C1 segment of cervical spinal cord (tissue), 14 donors: Measurements from ENCODE around the gene ZNF385A.

ENCODE experiments used
- DNase-seq, 14 donors: peaks; one replicate each; lab custom pipeline; 2025; lab: John Stamatoyannopoulos, UW

Gene ZNF385A, protein sequence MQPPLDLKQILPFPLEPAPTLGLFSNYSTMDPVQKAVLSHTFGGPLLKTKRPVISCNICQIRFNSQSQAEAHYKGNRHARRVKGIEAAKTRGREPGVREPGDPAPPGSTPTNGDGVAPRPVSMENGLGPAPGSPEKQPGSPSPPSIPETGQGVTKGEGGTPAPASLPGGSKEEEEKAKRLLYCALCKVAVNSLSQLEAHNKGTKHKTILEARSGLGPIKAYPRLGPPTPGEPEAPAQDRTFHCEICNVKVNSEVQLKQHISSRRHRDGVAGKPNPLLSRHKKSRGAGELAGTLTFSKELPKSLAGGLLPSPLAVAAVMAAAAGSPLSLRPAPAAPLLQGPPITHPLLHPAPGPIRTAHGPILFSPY

DNA sequence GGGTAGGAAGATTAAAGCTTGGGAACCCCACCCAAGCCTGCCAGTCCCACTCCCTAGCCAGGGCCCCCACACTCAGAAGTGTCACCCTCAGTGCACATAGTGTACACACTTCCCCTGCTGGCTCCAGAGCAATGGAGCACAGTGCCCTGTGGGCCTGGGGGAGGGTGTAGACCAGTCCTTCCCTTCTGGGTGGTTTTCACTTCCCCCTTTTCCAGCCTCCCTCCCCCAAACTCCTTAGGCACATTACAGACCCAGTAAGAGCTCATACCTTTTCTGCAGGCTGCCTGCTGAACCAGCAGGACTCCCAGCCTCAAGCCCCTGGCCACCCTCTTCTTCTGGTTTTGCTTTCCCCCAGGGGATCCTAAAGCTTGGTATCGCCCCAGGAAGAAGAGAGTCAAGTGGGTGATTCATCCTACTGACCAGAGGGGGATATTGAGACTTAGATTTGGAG, at the start of gene ZNF385A:
Gene ZNF385A, minus strand, starts transcription at position 143 of the 451 bp plus-strand sequence. CDS start 219 bp downstream, outside the sequence.
- peak in 9 of 14 donors; percentile 19 to 64 (median 43) for DNase-seq

DNA sequence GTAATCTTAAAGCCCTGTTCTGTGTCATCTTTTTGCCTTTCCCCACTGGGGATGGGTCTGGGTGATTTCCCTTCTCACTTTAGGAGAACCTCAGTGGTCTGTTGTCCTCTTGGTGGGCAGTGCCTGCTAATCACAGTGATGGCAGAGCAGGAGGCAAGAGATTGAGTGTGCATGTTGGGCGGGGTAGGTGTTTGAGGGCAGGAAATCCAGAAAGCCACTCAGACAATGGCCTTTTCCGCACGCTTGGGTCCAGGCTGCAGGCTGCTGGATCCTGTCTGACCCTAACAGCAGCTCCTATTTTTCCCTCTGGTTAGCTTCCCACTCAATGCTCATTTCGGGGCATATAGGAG, 48.3 kb upstream of the ZNF385A start:
- DNase-seq = no peak

DNA sequence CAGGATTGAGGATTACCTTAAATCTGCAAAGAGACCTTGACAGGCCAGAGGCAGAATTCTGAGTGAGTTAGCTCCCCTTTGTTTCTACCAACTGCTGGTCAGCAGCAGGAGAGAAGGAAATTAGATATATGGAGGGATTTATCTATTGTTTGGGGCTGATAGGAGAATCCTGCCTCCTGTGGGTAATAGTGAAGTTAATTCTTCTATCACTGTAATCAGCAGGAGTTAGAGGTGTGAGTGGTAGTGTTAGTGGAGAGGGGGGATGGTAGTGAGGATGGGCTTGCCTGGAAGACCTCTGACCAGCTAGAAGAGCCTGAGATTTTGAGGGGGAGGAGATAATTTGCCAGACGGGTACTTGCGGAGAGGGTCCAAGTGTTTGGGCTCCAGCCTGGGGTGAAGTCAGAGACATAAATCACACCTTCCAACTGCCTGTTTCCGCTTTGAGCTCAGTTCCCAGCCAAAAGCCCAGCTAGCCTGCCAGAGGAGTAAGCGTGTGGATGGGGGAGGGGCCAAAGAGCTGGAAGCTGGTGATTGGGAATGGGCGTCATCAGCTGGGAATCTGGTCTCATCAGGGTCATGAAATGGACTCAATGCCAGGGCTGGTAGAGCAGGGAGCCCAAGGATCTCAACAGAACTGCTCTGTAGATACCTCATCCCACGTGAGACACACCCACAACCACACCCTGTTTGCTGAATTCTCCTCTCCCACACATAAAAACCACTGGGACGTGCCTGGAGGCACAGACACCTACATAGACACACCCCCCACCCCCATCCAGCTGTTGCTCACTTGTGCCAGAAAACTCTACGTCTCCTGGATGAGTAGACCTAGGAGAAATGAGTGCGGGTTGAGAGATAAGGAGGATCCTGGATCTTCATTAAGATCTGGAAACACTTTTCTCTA, 47.6 kb upstream of the ZNF385A start:
- peak in 1 of 14 donors; percentile 26 for DNase-seq

DNA sequence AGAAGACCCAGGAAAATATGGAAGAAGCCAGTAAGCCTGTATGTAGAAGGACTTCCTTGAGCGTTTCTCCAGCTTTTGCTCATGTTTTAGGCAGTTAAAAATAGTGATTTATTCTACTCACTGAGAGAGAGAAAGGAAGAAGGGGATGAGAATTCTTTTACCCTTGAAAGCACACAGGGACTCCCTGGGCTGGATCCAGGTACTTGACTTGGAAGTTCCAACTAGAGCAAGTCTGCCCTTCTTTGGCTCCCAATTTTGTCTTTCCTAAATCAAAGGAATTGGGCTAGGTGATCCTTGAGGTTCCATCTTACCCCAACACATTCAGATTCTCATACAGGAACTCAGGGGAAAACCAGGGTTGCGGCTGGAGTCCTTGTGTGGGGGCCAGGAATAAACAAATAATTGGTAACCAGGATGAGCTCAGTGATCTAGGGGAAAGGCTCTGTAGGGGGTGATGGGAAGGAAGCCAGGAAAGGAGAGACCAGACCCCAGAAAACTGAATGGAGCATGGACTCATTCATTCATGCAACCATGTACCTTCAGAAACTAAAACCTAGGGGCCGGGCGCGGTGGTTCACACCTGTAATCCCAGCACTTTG, 46.0 kb upstream of the ZNF385A start:
- DNase-seq = no peak

DNA sequence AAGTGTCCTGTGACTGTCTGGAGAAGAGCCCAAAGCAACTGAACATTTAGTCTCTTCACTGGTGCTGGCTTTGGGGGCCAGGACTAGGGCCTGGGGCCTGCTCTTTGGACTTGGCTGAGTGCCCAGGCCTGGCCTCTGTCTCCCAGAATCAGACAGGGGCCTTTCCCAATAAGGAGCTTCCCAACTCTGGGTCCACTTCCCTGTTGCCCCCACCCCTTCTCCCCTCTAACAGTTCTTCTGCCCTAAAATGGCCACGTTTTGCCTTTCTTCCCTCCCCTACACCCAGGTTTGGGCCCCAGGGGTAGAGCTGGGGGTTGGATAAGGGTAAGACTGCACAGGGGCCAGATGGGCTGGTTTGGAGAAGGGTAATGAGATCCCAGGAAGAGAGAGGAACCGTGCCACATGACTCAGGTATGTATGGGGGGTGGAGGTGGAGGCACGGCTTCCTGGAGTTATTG, 44.5 kb upstream of the ZNF385A start:
- no peak for DNase-seq

DNA sequence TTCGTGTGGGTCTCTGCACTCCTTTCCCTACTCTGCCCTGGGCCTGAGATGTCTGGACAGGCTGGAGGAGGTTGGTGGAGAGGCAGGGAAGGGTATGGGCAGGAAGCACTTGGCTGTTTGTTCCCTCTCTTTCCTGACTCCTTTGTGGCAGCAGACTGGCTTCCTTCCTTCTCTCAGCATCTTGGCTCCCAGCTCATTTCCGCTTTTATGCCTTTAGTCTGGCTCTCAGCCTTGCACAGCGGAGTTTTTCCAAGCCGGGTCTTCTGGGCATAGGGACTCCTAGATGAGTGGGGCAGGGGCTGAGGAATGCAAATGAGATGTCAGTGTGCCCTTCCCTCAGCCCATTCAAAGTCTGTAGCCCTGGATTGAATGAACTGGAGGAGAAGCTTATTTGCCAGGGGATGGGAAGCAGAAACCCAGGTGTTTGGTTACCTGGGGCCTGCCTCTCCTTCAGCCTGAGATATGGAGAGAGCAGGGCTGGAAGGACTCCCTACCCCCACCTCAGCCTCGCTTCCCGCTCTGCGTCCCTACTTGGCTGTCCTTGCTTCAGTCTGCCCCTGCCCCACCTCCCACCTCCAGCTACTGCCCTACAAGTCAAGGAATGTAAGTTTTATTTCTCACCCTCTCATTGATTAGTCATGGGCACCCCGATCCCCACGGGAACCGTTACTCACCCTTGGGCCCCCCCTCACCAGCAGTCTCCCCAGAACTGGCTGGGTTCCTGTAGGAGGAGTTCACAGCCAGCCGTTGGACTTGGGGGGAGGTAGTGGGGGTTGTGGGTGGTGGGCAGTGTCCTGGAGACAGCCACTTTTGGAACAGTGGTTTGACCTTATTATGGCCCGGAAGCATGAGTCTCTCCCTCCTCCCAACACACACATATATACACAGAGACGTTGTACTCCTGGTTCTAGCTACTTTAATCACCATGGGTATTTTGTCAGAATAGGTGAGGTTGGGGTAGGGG, 43.8 kb upstream of the ZNF385A start:
- peak in 1 of 14 donors; percentile 25 for DNase-seq

DNA sequence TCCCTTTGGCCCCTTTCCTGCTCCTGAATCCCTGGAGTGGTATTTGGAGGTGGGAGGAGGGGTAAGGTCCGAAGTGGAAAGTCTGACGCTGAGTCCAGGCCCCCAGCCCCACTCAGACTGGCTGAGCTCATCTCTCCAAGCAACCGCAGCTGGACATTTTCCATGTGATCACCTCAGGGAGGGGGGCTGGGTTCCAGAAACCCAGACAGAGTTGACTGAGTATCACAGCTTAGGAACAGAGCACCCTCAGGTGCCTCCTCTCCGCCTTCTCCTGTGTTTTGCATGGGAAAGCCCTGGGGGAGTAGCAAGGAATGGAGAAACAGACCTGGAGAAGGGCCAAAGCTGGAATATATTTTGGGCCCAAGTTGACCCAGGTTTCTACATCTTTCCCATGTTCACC, 42.6 kb upstream of the ZNF385A start:
- DNase-seq = no peak

DNA sequence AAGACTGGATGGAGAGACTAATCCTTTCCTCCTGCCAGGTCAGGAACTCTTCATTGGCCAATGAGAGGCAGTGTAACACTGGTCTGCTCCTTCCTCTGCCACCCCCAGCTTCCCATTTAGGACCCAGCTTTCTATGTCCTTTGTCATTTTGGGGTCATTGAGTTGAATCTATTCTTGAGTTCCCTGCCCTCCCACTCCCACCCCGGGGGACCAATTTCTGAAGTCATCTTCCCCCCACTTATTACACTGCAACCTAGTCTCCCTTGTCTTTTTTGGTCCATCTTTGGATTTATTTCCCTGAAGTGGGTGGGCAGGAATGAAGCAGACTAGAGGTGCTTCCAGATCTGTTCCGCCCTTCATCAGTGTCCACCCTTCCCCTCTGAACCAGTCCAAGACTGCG, 42.2 kb upstream of the ZNF385A start:
- DNase-seq = no peak

DNA sequence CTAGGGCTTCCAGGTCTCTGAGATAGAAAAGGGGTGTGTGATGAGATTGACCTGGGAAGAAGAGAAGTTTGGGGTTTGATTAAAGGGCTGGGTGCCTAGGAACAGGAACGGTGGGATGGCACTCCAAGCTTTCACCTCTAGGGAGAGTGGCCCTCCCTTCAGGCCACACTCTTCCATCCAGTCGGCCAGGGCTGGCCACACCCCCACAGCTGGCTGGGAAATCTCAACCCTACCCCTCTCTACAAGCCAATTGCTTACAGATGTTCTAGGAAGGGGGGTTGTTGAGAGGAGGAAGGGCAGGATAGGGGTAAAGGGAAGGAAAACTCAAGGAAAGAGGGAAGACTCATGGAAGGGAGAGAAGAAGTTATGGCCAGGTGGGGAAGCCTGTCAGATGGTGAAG, 41.2 kb upstream of the ZNF385A start:
- DNase-seq = no peak

DNA sequence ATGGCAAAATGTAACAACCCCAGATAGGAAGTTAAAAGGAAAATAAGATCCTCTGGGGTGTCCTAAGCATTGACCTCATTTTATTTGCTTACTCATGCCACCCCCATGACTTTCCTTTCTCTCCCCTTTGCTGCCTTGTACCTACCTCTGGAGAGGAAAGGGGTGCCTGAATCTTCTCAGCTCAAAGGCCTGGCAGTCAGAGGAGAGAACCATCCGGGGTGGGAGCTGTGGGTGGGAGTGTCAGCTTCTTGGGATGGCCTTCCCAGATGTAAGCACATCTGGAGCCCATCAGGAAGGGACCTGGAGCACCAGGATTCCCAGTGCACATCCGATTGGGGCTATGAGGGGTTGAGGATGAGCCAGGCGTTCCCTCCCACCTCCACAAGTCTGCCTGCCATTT, 39.7 kb upstream of the ZNF385A start:
- DNase-seq = no peak

DNA sequence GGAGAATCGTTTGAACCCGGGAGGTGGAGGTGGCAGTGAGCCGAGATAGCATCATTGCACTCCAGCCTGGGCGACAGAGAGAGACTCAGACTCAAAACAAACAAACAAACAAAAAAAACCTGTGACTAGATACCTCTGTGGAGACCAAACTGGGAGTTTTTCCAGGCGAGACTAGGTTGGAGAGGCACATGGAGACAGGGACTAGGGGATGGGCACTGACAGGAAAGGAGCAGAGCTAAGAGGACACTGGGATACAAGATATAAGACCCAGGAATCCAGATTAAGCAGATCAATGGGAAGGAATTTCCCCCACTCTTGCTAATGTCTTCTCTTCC, 39.2 kb upstream of the ZNF385A start:
- no peak for DNase-seq

DNA sequence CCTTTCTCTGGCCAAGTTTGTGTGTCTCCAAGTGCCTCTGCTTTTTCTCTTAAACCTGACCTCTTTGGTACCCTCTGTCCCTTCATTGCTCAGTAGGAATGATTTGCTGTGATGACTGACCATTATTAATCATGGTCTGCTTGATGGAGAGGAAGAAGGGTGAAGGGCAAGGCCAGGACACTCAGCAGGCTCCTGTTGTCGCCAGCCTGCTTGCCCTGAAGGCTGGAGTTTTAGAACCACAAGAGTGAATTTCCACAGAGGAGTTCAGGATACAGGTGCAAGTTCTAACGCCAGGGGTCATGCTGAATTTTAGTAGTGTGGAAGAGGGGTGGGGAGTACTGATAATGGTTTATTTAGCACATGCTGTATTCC, 37.3 kb upstream of the ZNF385A start:
- no peak for DNase-seq

DNA sequence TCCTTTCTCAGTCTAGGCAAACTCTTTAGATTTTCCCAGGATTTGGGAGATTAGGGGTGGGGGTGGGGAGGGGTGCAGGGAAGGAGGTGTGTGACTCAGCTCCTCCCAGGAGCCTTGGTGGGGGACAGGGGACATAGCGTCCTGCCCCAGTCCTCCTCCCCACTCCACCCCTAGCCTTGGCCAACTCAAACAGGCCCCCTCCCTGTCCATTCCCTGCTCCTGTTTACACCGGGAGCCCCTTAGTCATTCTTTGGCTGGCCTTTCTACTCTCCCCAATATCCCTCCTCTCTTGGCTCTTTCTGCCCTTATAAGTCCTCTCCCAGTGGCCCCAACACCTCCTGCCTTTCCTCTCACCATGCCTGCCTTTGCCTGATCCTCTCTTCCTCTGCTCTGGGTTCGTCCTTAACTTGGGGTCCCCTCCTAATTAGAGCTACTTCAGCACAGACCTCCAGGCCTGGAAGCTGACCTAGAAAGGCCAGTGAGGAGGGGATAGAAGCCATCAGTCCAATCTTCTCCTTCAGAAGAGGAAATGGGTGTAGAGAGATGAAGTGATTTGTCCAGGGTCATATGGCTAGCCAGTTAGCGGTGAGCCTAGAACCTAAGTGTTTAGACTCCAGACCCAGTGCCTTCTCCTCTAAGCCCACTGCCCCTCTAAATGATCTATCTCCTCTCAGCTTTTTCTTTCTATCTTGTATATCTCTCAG, 36.8 kb upstream of the ZNF385A start:
- DNase-seq = no peak

DNA sequence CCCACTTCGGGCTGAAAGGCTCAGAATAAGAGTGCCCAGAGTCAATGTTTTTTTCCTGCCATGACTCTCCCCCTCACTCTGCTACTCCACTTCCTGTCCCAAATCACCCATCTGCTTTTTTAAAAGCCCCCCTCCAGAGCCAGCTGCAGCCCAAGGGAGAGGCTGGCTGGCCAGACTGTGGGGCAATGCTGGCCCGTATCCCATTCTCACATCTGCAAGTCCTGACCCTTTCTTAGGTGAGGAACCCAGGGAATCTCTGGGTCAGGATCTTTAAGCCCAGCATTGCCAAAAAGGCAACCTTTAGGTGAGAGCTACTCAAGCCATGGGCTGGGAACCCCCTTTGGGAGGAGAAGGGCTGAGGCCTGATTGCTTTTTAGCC, 36.2 kb upstream of the ZNF385A start:
- no peak for DNase-seq

DNA sequence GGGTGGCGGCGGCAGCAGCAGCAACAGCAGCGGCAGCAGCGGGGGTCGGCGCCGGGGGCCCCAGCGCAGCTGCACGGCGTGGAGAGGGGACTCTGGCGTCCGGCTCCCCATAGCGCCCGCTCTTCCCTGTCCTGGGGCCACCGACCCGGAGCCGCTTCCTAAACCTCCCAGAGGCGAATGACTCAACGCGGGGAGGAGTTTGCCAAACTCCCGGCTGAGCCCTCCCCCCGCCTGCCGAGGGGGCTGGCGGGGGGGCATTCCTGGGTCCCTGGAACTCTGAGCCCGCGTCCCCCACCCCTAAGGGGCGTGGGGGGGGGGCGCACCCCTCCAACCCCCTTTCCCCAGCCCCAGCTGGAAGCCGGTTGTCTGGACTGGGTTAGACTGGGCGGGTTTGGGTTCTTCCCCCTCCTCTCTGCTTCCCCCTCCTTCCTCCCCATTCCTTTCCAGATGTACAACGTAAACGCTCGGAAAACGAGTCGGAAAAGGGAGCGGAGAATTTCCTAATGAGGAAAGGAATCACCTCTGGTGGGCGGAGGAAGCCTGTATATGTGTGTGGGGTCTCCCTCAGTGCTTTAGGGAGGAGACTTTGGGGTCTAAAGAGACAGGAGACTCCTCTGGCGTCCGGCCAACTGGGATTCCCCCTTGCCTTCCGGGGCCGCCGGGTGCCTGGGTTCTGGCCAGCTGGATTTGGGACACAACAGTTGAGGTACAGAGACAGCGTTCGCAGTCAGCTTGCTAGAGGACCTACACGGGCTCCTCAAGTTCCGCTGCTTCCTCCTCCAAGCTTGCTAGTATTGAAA, 34.8 kb upstream of the ZNF385A start, which contains the start of gene ITGA5:
Gene ITGA5, minus strand, starts transcription at position 179 of the 800 bp plus-strand sequence. Its CDS starts 68 bp downstream, at position 111.
- peak in 5 of 14 donors; percentile 11 to 61 (median 37) for DNase-seq

DNA sequence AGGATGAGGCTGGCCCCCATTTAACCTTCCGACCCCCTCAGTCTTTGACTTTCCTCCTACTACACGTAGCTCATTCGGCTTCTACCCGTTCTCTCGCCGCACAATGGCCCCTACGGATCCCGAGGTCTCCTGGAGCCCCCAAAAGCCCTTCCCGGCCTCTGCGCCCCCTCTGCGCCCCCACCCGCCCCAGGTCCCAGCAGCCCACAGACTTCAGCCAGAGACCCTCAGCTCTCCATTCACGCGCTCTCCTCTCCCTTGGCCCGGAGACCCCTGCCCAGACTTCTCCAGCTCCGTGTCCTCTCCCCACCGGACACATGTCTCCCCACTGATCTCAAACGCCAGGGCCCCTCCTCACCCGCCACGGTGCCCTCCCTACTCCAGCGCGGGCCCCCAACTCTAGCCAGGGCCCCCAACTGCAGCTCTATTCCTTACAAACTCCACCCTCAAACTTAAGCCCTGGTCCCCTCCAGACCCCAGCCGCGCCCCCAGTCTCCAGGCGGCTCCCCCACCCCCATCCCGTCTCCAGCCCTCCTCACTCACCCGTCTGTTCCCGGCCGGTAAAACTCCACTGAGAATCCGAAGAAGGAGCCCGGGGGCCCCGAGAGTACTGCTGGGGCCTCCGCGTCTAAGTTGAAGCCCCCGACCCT, 34.0 kb upstream of the ZNF385A start:
- DNase-seq = no peak

DNA sequence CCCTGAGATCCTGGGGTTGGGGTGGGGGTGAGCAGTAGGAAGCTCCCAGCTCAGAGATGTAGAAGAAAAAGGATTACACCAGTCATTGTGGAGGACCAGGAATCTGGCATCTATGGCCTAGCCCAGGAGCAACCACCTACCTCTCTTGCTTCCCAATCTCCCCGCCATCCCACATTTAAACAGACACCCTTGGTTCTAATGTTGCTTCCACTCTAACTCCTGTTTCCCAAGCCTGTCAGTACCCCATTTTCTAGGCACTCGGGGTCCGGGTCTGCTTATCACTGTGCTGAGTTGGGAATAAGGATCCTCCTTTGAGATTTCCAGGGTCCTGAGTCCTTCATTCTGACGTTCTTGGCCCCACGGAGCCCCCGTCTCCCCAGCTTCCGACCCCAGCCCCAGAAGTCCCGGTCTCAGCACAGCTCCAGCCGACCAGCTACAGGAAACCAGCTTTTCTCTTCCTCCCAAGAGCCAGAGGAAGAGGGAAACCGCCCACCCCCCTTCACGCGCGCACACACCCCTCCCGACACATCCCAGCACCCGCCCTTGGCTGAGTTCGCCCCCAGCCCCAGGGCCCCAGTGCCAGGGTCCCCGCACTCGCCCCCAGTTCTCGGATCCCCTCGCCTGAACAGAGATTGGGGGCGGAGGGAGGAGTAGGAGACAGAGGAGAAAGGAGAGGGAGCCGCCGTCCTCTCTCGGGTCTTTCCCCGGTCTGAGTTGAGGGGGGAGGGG, 33.3 kb upstream of the ZNF385A start:
- peak in 1 of 14 donors; percentile 21 for DNase-seq
